ENCODE results near the gene HS2ST1. TPM values are rescaled to one million over a fixed set of nuclear protein-coding genes. Genes with fewer than 3 reads are reported as not detected.

Gene HS2ST1
- total RNA-seq, 1 experiment from 2014 or later: 30.1 TPM

- TF ChIP-seq EZH2phosphoT487 (IDR thresholded peaks at IDR 0.05; ENCODE audit: borderline replicate concordance) (no peak), ZFX (IDR thresholded peaks at IDR 0.05) (no peak), SIN3A (IDR thresholded peaks at IDR 0.05; ENCODE audit: low read depth) (no peak), ATF3 (IDR thresholded peaks at IDR 0.05) (no peak), CTCF (IDR thresholded peaks at IDR 0.05 in 2 of 3, conservative IDR thresholded peaks at IDR 0.05 in 1 of 3; ENCODE audit: borderline replicate concordance in 1 of 3, insufficient read depth in 1 of 3, low read depth in 2 of 3, low read length in 2 of 3) (no peak), CBX3 (IDR thresholded peaks at IDR 0.05; ENCODE audit: low read depth) (no peak), FOSL1 (IDR thresholded peaks at IDR 0.05; ENCODE audit: low read depth) (no peak), MAX (IDR thresholded peaks at IDR 0.05) (no peak), POLR2AphosphoS5 (IDR thresholded peaks at IDR 0.05; ENCODE audit: low read depth, low read length) (no peak), REST (IDR thresholded peaks at IDR 0.05; ENCODE audit: low read depth) (no peak), SRF (IDR thresholded peaks at IDR 0.05; ENCODE audit: low read depth) (no peak), POLR2A (IDR thresholded peaks at IDR 0.05; ENCODE audit: borderline replicate concordance, extremely low read depth, insufficient read depth, insufficient read length) (no peak), YY1 (IDR thresholded peaks at IDR 0.05; ENCODE audit: extremely low read depth, insufficient replicate concordance, low read depth, low read length) (no peak), SP1 (IDR thresholded peaks at IDR 0.05; ENCODE audit: low read depth) (no peak), RAD21 (IDR thresholded peaks at IDR 0.05; ENCODE audit: low read depth) (no peak), TCF7L2 (IDR thresholded peaks at IDR 0.05; ENCODE audit: borderline replicate concordance, extremely low read depth, insufficient read depth, insufficient read length) (no peak), ELF1 (IDR thresholded peaks at IDR 0.05; ENCODE audit: borderline replicate concordance, low read depth) (no peak), CEBPB (IDR thresholded peaks at IDR 0.05; ENCODE audit: low read depth) (no peak), ZBTB33 (IDR thresholded peaks at IDR 0.05; ENCODE audit: extremely low read depth, insufficient replicate concordance, low read length) (no peak), JUND (IDR thresholded peaks at IDR 0.05) (no peak)
- no peaks in the 10 kb centered on the region for H4K20me1 ChIP-seq (ENCODE audit: insufficient read depth)
- intact Hi-C loops (cut with micrococcal nuclease): no loop called here
Observed at GRCh38 chr1:87064309-87064708, 149.9 kb downstream of the HS2ST1 start.

More at GRCh38 chr1:87064309-87064708, 149.9 kb downstream of the HS2ST1 start:
- no peak for ATAC-seq
- POLR2A ChIA-PET: no interaction called here
- H3K4me1 ChIP-seq (ENCODE audit: control insufficient read depth in 1 of 2, insufficient read depth in 2 of 2, low read length in 2 of 2): no peaks in the 10 kb centered on the region
- H3K36me3 ChIP-seq (ENCODE audit: control insufficient read depth in 1 of 2, insufficient read depth in 2 of 2, low read length in 2 of 2): no peaks in the 10 kb centered on the region
- no peaks in the 10 kb centered on the region for H3K9me3 ChIP-seq (ENCODE audit: control insufficient read depth in 1 of 2, insufficient read depth in 1 of 2, low read depth in 1 of 2, low read length in 2 of 2)
- DNase-seq (ENCODE audit: low read depth, low spot score): no peak
- H3K4me2 ChIP-seq (ENCODE audit: low read length): no peak overlapping the region
- H3K79me2 ChIP-seq (ENCODE audit: insufficient read depth, low read length): no peaks in the 10 kb centered on the region
- no peak overlapping the region for H3K9ac ChIP-seq (ENCODE audit: low read length)
- no peaks in the 10 kb centered on the region for H3K27me3 ChIP-seq (ENCODE audit: insufficient read depth, low read length)
- BruUV-seq (replicated peaks): no TSS peak
- no peak overlapping the region for H2AFZ ChIP-seq (ENCODE audit: low read depth, low read length, poor library complexity, severe bottlenecking)
- CTCF ChIA-PET: no interaction called here
- no peak overlapping the region for H3K4me3 ChIP-seq (replicated peaks in 1 of 2; ENCODE audit: low read depth in 1 of 2, low read length in 2 of 2)
- H3K27ac ChIP-seq (ENCODE audit: low read depth, low read length): no peak overlapping the region
- RAD21 ChIA-PET (ENCODE audit: low non-redundant PET in 1 of 2, low total read pairs in 2 of 2, uncharacterized antibody in 2 of 2, unreplicated experiment in 2 of 2): no interaction called here
- no peaks in the 10 kb centered on the region for H3K9me2 ChIP-seq (ENCODE audit: insufficient read depth)

Measured in HCT116 (cell line).